Skin epidermis (tissue), 12 donors: Measurements from ENCODE around the gene SYNPO2.
A peak's percentile ranks its signal among the peaks of the same experiment; 100 is the strongest.
"Not testable (repeated sequence)": the region's sequence is repeated elsewhere in the genome, so short reads cannot be mapped to it uniquely, and the experiment has no call there.

ENCODE experiments used
- H3K27ac ChIP-seq, 21 experiments: fragments of 200-600 bp; sonication (generic) in 11 of 21; one replicate each; pipeline ENCODE4 v1.5.0; 2020; ENCODE audit warnings: mild to moderate bottlenecking in 3 of 21, inconsistent platforms in 2 of 21, moderate library complexity in 2 of 21
- H3K4me3 ChIP-seq, 7 experiments: fragments of 200-600 bp; sonication (generic) in 2 of 7; one replicate each; pipeline ENCODE4 v1.5.0; 2020; ENCODE audit warnings: inconsistent platforms in 2 of 7, mild to moderate bottlenecking in 2 of 7, moderate library complexity in 1 of 7

The SYNPO2 gene

GRCh38 chr4:118988635-118988972 lies 100.0 kb downstream of the SYNPO2 start:
- H3K4me3 ChIP-seq: no peak overlapping the region
- peak overlapping the region in 18 of 21 experiments; percentile 3 to 81 (median 54) for H3K27ac ChIP-seq

DNA sequence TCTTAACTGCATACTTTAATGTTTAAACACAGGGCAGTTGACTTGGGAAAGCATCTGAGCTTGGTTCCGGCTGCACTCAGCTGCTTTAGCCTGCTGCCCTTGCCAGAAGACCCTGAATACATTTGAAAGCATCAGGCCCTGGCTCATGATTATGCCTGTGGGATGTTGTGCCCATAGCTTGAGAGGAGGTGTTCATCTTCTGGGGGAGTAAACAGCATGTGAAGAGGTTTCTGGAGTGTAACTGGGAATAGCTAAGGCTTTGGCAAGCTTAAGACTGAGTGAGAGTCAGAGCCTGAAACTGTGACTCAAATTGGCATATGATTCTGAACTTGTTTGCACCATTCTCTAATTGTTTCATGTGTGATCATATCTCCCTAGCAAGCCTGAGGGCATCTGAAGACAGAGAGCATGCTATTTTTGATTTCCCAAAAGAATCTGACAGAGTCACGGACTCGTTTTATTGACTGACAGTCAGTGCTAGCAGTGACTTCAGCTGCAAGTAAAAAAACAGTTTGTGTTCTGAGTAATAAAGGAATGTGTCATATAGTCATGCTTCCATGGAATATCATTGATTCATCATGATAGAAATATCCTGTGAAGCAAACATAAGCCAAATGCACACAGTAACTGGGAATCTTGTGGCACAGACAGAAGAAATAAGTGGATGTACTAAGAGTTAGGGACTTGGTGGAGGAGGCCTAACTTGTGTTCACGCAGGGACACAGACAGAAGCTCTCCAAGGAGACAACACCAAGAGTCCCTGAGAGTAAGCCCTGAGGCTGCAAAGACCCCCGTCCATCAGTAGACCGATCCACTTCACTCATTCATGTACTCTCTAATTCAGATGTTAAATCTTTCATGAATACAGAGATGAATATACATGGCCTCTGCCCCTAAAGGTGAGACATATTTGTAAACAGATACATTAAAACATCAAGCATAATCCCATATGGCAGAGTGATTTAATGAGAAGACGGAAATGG lies 100.7 kb downstream of the SYNPO2 start:
- Histone ChIP-seq H3K27ac (peak overlapping the region in 17 of 21 experiments; percentile 3 to 81 (median 55)), H3K4me3 (no peak overlapping the region)

- Histone ChIP-seq H3K4me3 (no peak overlapping the region), H3K27ac (no peak overlapping the region)
These were observed 103.0 kb downstream of the SYNPO2 start for GRCh38 chr4:118991686-118992085.

DNA sequence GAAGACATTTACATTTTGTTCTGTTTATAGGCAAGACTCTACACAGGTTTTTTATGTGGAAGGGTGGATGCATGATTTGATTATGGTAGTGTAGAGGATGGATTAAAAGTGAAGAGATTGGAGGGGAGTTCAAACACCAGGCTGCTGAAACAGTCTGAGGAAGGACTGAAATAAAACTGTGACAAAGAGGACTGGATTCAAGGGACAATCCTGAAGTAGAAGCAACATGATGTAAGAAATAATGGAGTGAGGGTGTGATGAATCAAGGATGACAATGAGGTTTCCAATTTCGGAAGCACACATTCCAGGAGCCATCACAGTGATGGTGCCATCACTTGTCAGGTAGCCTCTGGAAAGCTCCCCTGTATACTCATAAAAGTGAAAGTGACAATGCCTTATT lies 103.5 kb downstream of the SYNPO2 start:
- H3K27ac ChIP-seq: no peak overlapping the region
- no peak overlapping the region for H3K4me3 ChIP-seq

GRCh38 chr4:118993333-118993732 lies 104.7 kb downstream of the SYNPO2 start:
- Histone ChIP-seq H3K4me3 (no peak overlapping the region), H3K27ac (no peak overlapping the region)

DNA sequence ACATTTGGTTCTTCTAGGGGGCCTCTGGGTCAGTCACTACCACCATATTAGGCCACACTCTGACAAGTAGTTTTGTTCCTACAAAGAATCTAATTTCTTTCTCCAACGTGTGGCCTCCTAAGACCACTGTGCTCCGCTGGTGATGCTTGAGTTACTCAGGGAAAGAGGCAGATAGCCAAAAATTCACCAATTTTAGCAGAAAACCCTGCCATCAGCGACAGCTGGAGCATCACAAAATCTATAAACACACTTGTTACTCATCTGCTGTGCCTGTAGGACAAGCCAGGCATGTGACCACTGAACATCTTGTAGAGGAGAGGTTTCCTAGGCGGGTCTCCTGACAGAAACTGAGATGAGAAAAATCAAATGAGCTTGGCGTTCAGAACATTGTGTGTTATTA lies 105.4 kb downstream of the SYNPO2 start:
- H3K4me3 ChIP-seq: no peak overlapping the region
- H3K27ac ChIP-seq: no peak overlapping the region

DNA sequence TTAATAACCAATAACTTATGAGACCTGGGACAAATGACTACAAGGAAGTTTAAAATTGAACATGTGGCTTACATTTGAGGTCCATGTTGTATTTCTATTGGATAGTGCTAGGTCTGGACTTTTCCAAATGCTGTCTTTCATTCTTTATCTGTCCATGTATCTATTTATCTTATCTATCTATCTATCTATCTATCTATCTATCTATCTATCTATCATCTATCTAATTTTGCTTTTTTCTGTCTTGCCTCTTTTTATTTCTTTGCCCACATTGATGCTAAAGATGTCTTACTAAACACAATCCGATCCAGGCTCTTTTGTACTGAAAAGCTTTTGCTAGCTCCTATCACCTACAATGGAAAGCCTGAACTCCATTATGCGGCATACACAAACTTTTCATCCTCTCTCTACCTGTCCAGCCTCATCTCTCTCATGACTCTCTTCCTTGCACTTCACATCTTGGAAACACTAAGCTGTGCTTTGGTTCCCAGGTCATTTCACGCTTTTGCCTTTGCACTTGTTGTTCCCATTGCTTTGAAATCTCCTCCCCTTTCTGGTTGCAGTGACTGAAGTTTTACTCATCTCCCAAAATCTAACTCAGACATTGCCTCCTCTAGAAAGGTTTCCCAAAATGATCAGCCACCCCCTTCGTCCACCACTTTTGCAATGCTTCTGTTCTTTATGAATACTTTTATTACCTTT lies 107.2 kb downstream of the SYNPO2 start:
- H3K27ac ChIP-seq: no peak overlapping the region
- no peak overlapping the region for H3K4me3 ChIP-seq

- no peak overlapping the region for H3K4me3 ChIP-seq
These were observed 108.9 kb downstream of the SYNPO2 start for GRCh38 chr4:118997601-118998000.

DNA sequence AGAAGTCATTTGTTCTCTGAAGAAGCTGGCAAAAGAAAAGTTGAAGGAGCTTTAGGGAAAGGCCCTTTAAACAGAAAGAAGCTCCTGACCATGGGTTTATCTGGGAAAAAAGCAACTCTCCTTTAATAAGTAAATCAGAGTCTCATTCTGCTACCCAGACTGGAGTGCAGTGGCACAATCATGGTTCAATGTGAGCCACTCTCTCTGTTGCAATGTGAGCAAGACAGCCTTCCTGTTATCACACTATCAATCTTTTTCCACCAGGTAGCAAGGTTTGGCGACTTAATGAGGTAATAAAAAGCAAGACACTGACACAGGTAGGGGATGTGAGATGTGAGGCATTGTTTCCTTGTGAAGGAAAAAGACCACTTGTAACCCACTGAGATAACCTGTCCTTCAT lies 111.3 kb downstream of the SYNPO2 start:
- H3K4me3 ChIP-seq: no peak overlapping the region
- H3K27ac ChIP-seq: no peak overlapping the region

More at GRCh38 chr4:118997601-118998000, 108.9 kb downstream of the SYNPO2 start:
- no peak overlapping the region for H3K27ac ChIP-seq

DNA sequence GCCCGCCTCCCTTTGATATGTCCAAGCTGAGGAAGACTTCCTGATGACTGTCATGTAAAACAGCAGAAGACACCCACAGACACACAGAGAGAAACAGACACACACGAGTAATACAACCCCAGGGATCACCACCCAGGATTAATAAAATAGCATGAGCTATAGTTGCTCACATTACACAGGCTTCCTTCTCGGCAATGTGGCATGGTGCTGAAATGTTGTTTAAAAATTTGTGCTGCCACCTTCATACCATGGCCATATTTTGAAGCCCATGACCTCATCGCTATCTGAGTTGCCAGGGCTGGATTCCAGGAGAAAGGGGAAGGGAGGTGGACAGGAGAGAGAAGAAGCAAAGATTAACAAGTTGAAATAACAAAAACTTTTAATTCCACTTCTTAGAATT lies 111.7 kb downstream of the SYNPO2 start:
- Histone ChIP-seq H3K27ac (no peak overlapping the region), H3K4me3 (no peak overlapping the region)

GRCh38 chr4:119002476-119002875 lies 113.8 kb downstream of the SYNPO2 start:
- Histone ChIP-seq H3K27ac (no peak overlapping the region), H3K4me3 (no peak overlapping the region)

- H3K4me3 ChIP-seq, H3K27ac ChIP-seq: not testable (repeated sequence)
These were observed 114.3 kb downstream of the SYNPO2 start for GRCh38 chr4:119003001-119003400.

GRCh38 chr4:119005928-119006460 lies 117.3 kb downstream of the SYNPO2 start:
- Histone ChIP-seq H3K4me3 (no peak overlapping the region), H3K27ac (no peak overlapping the region)

GRCh38 chr4:119008761-119009160 lies 120.1 kb downstream of the SYNPO2 start:
- Histone ChIP-seq H3K4me3 (no peak overlapping the region), H3K27ac (no peak overlapping the region)

DNA sequence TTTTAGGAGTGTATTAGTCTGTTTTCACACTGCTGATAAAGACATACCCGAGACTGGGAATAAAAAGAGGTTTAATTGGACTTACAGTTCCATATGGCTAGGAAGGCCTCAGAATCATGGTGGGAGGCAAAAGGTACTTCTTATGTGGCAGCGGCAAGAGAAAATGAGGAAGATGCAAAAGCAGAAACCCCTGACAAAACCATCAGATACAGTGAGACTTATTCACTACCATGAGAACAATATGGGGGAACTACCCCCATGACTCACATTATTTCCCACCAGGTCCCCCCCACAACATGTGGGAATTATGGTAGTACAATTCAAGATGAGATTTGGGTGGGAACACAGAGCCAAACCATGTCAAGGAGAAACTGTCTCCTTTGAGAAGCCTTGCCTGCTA lies 121.6 kb downstream of the SYNPO2 start:
- not testable (repeated sequence) for H3K4me3 ChIP-seq, H3K27ac ChIP-seq

DNA sequence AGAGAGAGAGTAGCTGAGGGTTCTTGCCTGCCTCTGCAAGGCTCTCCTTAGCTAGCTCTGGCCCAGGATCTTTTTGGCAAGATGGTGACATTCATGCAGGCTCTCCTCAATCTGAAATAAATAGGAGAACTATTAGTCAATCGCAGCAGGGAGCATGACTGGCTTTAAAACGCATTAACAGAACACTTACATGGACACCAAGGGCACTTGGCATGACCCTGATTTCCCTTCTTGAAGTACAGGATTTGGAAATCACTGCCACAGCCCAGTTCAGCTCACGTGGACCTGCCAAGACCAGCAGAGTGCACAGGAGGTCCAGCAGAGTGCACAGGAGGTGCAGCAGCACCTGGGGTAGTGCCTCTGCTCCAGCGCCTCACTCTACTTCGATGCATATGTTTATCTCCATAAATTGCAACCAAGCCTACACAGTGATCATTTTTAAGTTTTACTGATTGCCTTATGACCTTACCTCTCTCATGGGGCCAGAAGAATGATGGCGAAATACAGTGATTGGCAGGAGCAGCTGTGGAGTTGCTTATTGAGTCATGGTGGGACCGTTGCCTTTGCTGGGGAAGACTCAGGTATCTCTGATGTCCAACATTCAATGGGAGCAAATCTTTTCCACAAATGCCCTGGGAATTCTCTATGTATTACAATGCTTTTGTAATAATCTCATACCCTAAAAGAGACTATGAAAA lies 122.4 kb downstream of the SYNPO2 start:
- Histone ChIP-seq H3K4me3 (no peak overlapping the region), H3K27ac (no peak overlapping the region)

- Histone ChIP-seq H3K4me3 (no peak overlapping the region), H3K27ac (no peak overlapping the region)
These were observed 122.9 kb downstream of the SYNPO2 start for GRCh38 chr4:119011607-119011988.

DNA sequence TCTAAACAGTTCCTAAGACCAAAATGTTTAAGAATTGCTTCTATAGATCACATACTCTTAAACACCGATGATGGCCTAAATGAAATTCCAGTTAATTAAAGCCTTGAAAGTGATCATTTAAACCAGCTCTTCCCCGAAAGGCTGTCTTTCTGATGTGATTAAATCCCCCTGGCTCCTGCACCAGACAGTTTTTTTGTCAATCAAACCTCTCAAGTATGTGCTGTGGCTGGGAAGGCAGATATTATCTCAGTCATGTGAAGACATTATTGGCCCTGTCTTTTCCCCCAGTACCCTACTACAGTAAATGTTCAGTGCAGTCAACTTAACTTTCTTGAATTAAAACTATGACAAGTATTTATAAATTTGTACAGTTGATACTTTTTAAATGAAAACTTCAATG lies 126.0 kb downstream of the SYNPO2 start:
- Histone ChIP-seq H3K4me3 (no peak overlapping the region), H3K27ac (no peak overlapping the region)

DNA sequence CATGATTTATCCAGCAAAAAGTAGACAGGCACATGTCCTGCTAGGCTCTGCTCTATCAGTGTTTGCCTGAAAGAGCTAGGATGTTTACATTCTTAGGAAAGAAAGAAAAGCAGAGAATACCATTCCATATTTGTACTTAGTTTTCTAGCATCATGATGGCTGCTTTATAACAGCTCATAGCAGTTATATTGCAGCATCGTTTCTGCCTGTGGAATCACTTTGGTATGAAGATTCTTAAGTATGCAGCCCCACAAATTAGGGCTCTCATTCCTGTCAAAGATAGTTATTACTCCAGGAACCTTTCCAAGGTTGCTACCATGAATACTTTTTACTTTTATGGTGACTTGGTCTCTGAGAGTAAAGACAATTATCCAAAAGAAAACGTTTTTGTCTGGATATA lies 128.0 kb downstream of the SYNPO2 start:
- Histone ChIP-seq H3K27ac (no peak overlapping the region), H3K4me3 (no peak overlapping the region)

- Histone ChIP-seq H3K4me3 (no peak overlapping the region), H3K27ac (peak overlapping the region in 1 of 21 experiments; percentile 40)
These were observed 129.0 kb downstream of the SYNPO2 start for GRCh38 chr4:119017636-119018035.
